ENCODE data around the gene IRF2BPL. TPM values are rescaled to one million over a fixed set of nuclear protein-coding genes. Genes with fewer than 3 reads are reported as not detected.
A peak's percentile ranks its signal among the peaks of the same experiment; 100 is the strongest.

IRF2BPL gene
- total and polyA plus RNA-seq, 9 of the 15 experiments (the other 6 are each of a cell fraction or from before 2014, with no cell fraction given): 0.52 to 21.6 (median 2.5) TPM

DNA sequence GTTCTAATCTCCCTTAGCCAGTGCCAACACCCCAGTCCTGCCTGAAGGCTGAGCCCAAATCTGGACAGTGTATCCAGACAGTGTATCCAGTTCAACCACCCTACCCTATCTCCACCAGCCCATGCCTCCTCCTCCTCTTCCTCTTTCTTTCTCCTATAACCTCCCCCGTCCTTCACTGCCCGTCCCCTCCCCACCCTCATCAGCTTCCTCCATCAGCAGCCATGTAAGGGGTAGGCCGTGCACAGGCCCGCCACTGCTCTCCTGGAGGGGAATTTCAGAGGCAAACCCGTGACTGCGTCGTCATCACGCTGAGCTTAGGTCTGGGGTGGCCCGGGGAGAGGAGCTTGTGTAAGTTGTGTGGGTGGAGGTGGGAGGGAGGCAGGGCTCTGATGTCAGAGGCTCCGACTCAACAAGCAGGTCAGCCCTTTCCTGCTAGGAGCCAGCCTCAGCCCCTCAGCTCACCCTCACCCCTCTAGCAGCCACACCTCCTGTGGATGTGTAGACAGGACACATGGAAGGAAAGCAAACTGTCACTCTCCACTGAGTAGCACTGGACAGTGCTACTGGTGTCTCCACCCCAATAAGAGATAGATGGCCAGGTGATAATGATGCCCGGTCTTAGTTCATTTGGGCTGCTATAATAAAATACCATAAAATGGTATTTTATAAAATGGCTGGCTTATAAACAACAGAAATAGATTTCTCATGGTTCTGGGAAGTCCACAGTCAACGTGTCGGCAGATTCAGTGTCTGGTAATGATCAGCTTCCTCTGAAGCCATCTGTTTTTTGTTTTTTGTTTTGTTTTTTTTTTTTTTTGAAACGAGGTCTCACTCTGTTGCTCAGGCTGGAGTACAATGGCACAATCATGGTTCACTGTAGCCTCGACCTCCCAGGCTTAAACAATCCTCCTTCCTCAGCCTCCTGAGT lies 50.5 kb downstream of the IRF2BPL start (continued):
- TF ChIP-seq SIN3A (IDR thresholded peaks at IDR 0.05; ENCODE audit: borderline replicate concordance in 2 of 2, control insufficient read depth in 1 of 2, low read depth in 2 of 2, low read length in 2 of 2) (no peak), POLR3G (IDR thresholded peaks at IDR 0.05; ENCODE audit: extremely low read depth, insufficient read length, insufficient replicate concordance) (no peak), CEBPG (CRISPR knock-in tag; IDR thresholded peaks at IDR 0.05) (0 out of 2 replicates have a peak, but pooled peaks have one; percentile 13), CEBPG (tag; conservative IDR thresholded peaks at IDR 0.05 in 1 of 2, IDR thresholded peaks at IDR 0.05 in 1 of 2) (no peak), PTBP1 (IDR thresholded peaks at IDR 0.05; ENCODE audit: low read depth, low read length) (no peak), IRF2 (CRISPR knock-in tag; IDR thresholded peaks at IDR 0.05) (no peak), ZNF3 (CRISPR knock-in tag; IDR thresholded peaks at IDR 0.05) (no peak), TCF7 (IDR thresholded peaks at IDR 0.05; ENCODE audit: borderline replicate concordance) (no peak), CBX2 (IDR thresholded peaks at IDR 0.05; ENCODE audit: insufficient read depth, low read length, poor library complexity, severe bottlenecking) (no peak), SIX5 (IDR thresholded peaks at IDR 0.05; ENCODE audit: borderline replicate concordance in 1 of 2, insufficient read depth in 1 of 2, low read depth in 1 of 2, low read length in 2 of 2) (no peak), ILK (tag; IDR thresholded peaks at IDR 0.05; ENCODE audit: borderline replicate concordance, low read depth) (no peak), TAF1 (IDR thresholded peaks at IDR 0.05; ENCODE audit: control insufficient read depth, extremely low read depth, insufficient read depth, low read length, severe bottlenecking) (no peak), ELF2 (CRISPR knock-in tag; IDR thresholded peaks at IDR 0.05) (no peak), CBFA2T3 (IDR thresholded peaks at IDR 0.05) (peak; percentile 67), ZBTB8A (IDR thresholded peaks at IDR 0.05; ENCODE audit: partially characterized antibody) (no peak), KDM2B (CRISPR knock-in tag; IDR thresholded peaks at IDR 0.05) (no peak)
- TF ChIP-seq, protein P1, sequence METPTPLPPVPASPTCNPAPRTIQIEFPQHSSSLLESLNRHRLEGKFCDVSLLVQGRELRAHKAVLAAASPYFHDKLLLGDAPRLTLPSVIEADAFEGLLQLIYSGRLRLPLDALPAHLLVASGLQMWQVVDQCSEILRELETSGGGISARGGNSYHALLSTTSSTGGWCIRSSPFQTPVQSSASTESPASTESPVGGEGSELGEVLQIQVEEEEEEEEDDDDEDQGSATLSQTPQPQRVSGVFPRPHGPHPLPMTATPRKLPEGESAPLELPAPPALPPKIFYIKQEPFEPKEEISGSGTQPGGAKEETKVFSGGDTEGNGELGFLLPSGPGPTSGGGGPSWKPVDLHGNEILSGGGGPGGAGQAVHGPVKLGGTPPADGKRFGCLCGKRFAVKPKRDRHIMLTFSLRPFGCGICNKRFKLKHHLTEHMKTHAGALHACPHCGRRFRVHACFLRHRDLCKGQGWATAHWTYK (CRISPR knock-in tag; IDR thresholded peaks at IDR 0.05): no peak
- TF ChIP-seq, protein P2, sequence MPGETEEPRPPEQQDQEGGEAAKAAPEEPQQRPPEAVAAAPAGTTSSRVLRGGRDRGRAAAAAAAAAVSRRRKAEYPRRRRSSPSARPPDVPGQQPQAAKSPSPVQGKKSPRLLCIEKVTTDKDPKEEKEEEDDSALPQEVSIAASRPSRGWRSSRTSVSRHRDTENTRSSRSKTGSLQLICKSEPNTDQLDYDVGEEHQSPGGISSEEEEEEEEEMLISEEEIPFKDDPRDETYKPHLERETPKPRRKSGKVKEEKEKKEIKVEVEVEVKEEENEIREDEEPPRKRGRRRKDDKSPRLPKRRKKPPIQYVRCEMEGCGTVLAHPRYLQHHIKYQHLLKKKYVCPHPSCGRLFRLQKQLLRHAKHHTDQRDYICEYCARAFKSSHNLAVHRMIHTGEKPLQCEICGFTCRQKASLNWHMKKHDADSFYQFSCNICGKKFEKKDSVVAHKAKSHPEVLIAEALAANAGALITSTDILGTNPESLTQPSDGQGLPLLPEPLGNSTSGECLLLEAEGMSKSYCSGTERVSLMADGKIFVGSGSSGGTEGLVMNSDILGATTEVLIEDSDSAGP (CRISPR knock-in tag; IDR thresholded peaks at IDR 0.05): no peak
- TF ChIP-seq, protein P3, sequence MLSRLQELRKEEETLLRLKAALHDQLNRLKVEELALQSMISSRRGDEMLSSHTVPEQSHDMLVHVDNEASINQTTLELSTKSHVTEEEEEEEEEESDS (CRISPR knock-in tag; IDR thresholded peaks at IDR 0.05): no peak
- TF ChIP-seq, protein P4, sequence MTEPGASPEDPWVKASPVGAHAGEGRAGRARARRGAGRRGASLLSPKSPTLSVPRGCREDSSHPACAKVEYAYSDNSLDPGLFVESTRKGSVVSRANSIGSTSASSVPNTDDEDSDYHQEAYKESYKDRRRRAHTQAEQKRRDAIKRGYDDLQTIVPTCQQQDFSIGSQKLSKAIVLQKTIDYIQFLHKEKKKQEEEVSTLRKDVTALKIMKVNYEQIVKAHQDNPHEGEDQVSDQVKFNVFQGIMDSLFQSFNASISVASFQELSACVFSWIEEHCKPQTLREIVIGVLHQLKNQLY (CRISPR knock-in tag; conservative IDR thresholded peaks at IDR 0.05): no peak

Data from K562 (cell line).